ENCODE measurements around the gene XCL1. TPM values are rescaled to one million over a fixed set of nuclear protein-coding genes. Genes with fewer than 3 reads are reported as not detected.
"Not testable (repeated sequence)": the region's sequence is repeated elsewhere in the genome, so short reads cannot be mapped to it uniquely, and the experiment has no call there.

Gene XCL1
- total RNA-seq, 2 experiments from 2014 or later = not detected

GRCh38 chr1:168595403-168595802, 19.0 kb downstream of the XCL1 start:
- H3K4me1 Mint-ChIP-seq (ENCODE audit: low read depth); H3K4me3 Mint-ChIP-seq; intact Hi-C loops (cut with micrococcal nuclease); DNase-seq; H3K36me3 Mint-ChIP-seq (ENCODE audit: low read depth); CTCF ChIA-PET; H3K27ac Mint-ChIP-seq; H3K9me3 Mint-ChIP-seq; H3K27me3 Mint-ChIP-seq (ENCODE audit: low read depth): not testable (repeated sequence)

- Mint-ChIP-seq H3K27me3 (ENCODE audit: low read depth) (peaks cover 5% of the 10 kb centered on the region), H3K27ac (no peak overlapping the region), H3K4me1 (ENCODE audit: low read depth) (no peaks in the 10 kb centered on the region), H3K9me3 (no peaks in the 10 kb centered on the region), H3K4me3 (no peak overlapping the region), H3K36me3 (ENCODE audit: low read depth) (no peaks in the 10 kb centered on the region)
- no peak for DNase-seq
- intact Hi-C loops (cut with micrococcal nuclease) = no loop called here
- CTCF ChIA-PET = no interaction called here
These were observed 21.7 kb downstream of the XCL1 start for GRCh38 chr1:168598125-168598524.

- Mint-ChIP-seq H3K9me3 (no peaks in the 10 kb centered on the region), H3K27me3 (ENCODE audit: low read depth) (peaks cover 5% of the 10 kb centered on the region), H3K27ac (no peak overlapping the region), H3K36me3 (ENCODE audit: low read depth) (no peaks in the 10 kb centered on the region), H3K4me3 (no peak overlapping the region), H3K4me1 (ENCODE audit: low read depth) (no peaks in the 10 kb centered on the region)
- CTCF ChIA-PET = interaction anchor here (2.2 kb wide), 1 partner anchor 256 kb away, joined by 11 read pairs; no protein-coding TSS in a partner anchor
- intact Hi-C loops (cut with micrococcal nuclease) = no loop called here
- DNase-seq = no peak
These were observed 22.5 kb downstream of the XCL1 start for GRCh38 chr1:168598892-168599291.

DNA sequence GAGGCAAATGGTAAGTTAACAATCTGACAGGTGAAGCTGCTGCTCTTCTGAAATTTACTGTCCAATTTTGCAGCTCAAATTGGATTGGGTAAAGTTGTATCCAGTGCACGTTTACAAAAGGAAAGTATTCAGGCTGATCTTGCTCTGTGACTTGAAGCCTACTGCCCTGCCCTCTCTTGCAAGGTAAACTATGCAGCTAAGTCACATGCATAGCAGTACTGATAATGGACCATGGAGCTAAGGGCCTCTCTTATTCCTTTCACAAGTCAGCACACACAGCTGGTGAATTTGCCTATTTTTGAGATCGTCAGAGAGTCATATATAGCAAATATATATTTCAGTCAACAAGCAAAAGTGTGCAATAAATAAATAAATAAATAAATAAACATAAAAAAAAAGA, 23.2 kb downstream of the XCL1 start:
- H3K4me3 Mint-ChIP-seq = no peak overlapping the region
- intact Hi-C loops (cut with micrococcal nuclease) = loop anchor here (5.0 to 10.0 kb wide), 3 partner anchors 38 to 1113 kb away; partner anchors contain the start of gene SELL
- no peaks in the 10 kb centered on the region for H3K9me3 Mint-ChIP-seq
- CTCF ChIA-PET = interaction anchor here (0.7 to 2.2 kb wide), 3 partner anchors 257 to 508 kb away, joined by 3 to 11 read pairs (median 5); no protein-coding TSS in a partner anchor
- no peaks in the 10 kb centered on the region for H3K4me1 Mint-ChIP-seq (ENCODE audit: low read depth)
- no peak overlapping the region for H3K27ac Mint-ChIP-seq
- H3K27me3 Mint-ChIP-seq (ENCODE audit: low read depth) = peaks cover 5% of the 10 kb centered on the region
- DNase-seq = no peak
- no peaks in the 10 kb centered on the region for H3K36me3 Mint-ChIP-seq (ENCODE audit: low read depth)

DNA sequence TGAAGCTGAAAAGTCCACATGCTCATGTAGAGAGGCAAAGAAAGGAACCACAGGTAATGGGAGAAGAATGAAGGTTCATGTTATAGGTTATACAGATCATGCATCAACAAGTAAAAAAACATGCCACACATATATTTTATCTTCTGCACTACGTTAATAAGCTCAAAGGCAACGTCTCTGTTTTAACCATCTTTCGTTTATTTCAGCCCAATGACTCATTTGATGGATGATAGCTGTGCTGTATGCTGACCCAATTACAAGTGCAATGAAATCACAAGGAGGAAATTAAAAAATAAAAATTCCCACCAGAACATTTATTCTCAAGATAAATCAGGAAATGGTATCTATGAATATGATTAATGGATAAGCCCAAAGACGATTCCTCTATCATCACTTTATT, 24.6 kb downstream of the XCL1 start:
- Mint-ChIP-seq H3K4me3 (no peak overlapping the region), H3K9me3 (no peaks in the 10 kb centered on the region), H3K4me1 (ENCODE audit: low read depth) (no peaks in the 10 kb centered on the region), H3K27me3 (ENCODE audit: low read depth) (peaks cover 5% of the 10 kb centered on the region), H3K27ac (no peak overlapping the region), H3K36me3 (ENCODE audit: low read depth) (no peaks in the 10 kb centered on the region)
- CTCF ChIA-PET = interaction anchor here (0.5 to 2.2 kb wide), 3 partner anchors 258 to 747 kb away, joined by 3 to 11 read pairs (median 3); no protein-coding TSS in a partner anchor
- DNase-seq = no peak
- intact Hi-C loops (cut with micrococcal nuclease) = loop anchor here (5.0 to 10.0 kb wide), 3 partner anchors 36 to 1111 kb away; partner anchors contain the start of gene SELL

GRCh38 chr1:168603501-168604110, 27.2 kb downstream of the XCL1 start:
- Mint-ChIP-seq H3K27ac (no peak overlapping the region), H3K27me3 (ENCODE audit: low read depth) (peaks cover 3% of the 10 kb centered on the region), H3K4me3 (no peak overlapping the region), H3K9me3 (no peaks in the 10 kb centered on the region), H3K4me1 (ENCODE audit: low read depth) (no peaks in the 10 kb centered on the region), H3K36me3 (ENCODE audit: low read depth) (no peaks in the 10 kb centered on the region)
- intact Hi-C loops (cut with micrococcal nuclease) = loop anchor here (1.0 to 10.0 kb wide), 7 partner anchors 34 to 1109 kb away; partner anchors contain the start of gene SELL
- peak; percentile 84 for DNase-seq
- CTCF ChIA-PET = interaction anchor here (0.6 to 2.1 kb wide), 35 partner anchors 9 to 1005 kb away, joined by 3 to 31 read pairs (median 3); no protein-coding TSS in a partner anchor

DNA sequence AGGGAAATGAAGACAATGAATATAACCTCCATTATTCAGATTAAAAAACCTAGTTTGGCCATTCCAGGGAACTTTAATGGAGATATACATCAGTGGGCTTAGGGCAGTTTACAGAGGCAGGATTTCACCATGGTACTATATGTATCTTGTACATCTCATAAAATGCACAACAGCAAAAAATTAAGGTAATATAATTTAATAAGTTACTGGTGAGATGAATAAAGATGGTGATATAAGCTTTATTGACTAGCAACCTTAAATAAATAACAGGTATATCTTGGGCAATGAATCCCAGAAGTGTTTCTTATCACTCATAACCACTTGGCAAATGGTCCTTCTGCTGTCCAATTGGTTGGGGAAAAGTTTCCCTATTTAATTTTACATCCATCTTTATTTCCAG, 29.0 kb downstream of the XCL1 start:
- intact Hi-C loops (cut with micrococcal nuclease) = loop anchor here (10.0 kb wide), 1 partner anchor 261 kb away; no protein-coding TSS in a partner anchor
- H3K4me1 Mint-ChIP-seq (ENCODE audit: low read depth) = no peaks in the 10 kb centered on the region
- no peak for DNase-seq
- no peak overlapping the region for H3K27ac Mint-ChIP-seq
- H3K4me3 Mint-ChIP-seq = no peak overlapping the region
- no peaks in the 10 kb centered on the region for H3K9me3 Mint-ChIP-seq
- no peaks in the 10 kb centered on the region for H3K36me3 Mint-ChIP-seq (ENCODE audit: low read depth)
- CTCF ChIA-PET = no interaction called here
- H3K27me3 Mint-ChIP-seq (ENCODE audit: low read depth) = no peaks in the 10 kb centered on the region

GRCh38 chr1:168606096-168606495, 29.7 kb downstream of the XCL1 start:
- intact Hi-C loops (cut with micrococcal nuclease) = loop anchor here (10.0 kb wide), 1 partner anchor 261 kb away; no protein-coding TSS in a partner anchor

GRCh38 chr1:168607872-168608428, 31.5 kb downstream of the XCL1 start:
- intact Hi-C loops (cut with micrococcal nuclease) = loop anchor here (10.0 kb wide), 1 partner anchor 263 kb away; no protein-coding TSS in a partner anchor
- H3K27ac Mint-ChIP-seq = no peak overlapping the region
- no peaks in the 10 kb centered on the region for H3K4me1 Mint-ChIP-seq (ENCODE audit: low read depth)
- no peak for DNase-seq
- CTCF ChIA-PET = interaction anchor here (0.8 to 1.0 kb wide), 2 partner anchors 169 to 741 kb away, joined by 3 read pairs; no protein-coding TSS in a partner anchor
- no peaks in the 10 kb centered on the region for H3K36me3 Mint-ChIP-seq (ENCODE audit: low read depth)
- H3K4me3 Mint-ChIP-seq = no peak overlapping the region
- no peaks in the 10 kb centered on the region for H3K9me3 Mint-ChIP-seq
- no peaks in the 10 kb centered on the region for H3K27me3 Mint-ChIP-seq (ENCODE audit: low read depth)

More at GRCh38 chr1:168606096-168606495, 29.7 kb downstream of the XCL1 start:
- Mint-ChIP-seq H3K4me3 (no peak overlapping the region), H3K36me3 (ENCODE audit: low read depth) (no peaks in the 10 kb centered on the region), H3K9me3 (no peaks in the 10 kb centered on the region), H3K4me1 (ENCODE audit: low read depth) (no peaks in the 10 kb centered on the region), H3K27ac (no peak overlapping the region), H3K27me3 (ENCODE audit: low read depth) (no peaks in the 10 kb centered on the region)
- no peak for DNase-seq
- CTCF ChIA-PET = no interaction called here

GRCh38 chr1:168608796-168609715, 32.7 kb downstream of the XCL1 start:
- CTCF ChIA-PET = no interaction called here
- intact Hi-C loops (cut with micrococcal nuclease) = loop anchor here (10.0 kb wide), 1 partner anchor 264 kb away; no protein-coding TSS in a partner anchor

DNA sequence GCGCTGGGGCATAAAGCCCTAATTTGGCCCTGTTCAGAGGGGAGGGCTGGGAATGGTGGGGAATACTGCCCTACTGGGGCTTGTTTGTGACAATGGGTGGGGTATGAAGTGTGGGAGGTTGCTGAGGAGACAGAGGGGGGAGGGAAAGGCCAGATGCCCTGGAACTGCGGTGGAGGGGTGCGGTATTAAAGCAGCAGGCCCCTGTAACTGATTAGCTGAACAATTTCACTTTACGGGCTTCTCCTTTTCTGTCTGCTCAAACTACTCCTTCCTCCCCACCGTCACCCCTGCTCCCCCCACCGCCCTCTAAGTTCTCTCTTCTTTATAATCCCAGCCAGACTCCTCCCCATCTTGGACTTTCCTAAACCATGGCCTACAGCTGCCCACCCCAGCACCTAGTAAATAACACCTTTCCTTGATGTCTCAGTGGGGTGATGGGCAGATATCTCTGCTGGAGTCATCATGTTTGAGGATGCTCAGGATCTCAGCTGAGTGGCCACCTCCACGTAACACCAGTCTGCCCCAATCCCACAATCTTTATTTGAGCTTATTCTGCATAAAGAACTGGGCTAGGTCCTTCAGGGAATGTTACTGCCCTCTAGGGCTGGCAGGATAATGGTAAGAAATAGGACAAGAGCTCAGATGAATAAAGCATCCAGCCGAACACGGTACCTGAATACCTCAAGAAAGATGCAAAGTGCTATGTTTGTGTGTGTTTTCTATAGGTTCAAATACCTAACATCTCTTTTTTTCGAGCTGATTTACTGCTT, 33.5 kb downstream of the XCL1 start:
- no peaks in the 10 kb centered on the region for H3K27me3 Mint-ChIP-seq (ENCODE audit: low read depth)
- no peak for DNase-seq
- no peak overlapping the region for H3K27ac Mint-ChIP-seq
- H3K4me1 Mint-ChIP-seq (ENCODE audit: low read depth) = no peaks in the 10 kb centered on the region
- no peak overlapping the region for H3K4me3 Mint-ChIP-seq
- intact Hi-C loops (cut with micrococcal nuclease) = loop anchor here (10.0 kb wide), 1 partner anchor 265 kb away; no protein-coding TSS in a partner anchor
- H3K9me3 Mint-ChIP-seq = no peaks in the 10 kb centered on the region
- CTCF ChIA-PET = interaction anchor here (0.8 kb wide), 1 partner anchor 738 kb away, joined by 3 read pairs; no protein-coding TSS in a partner anchor
- no peaks in the 10 kb centered on the region for H3K36me3 Mint-ChIP-seq (ENCODE audit: low read depth)

More at GRCh38 chr1:168608796-168609715, 32.7 kb downstream of the XCL1 start:
- no peak for DNase-seq
- H3K4me3 Mint-ChIP-seq = no peak overlapping the region
- no peaks in the 10 kb centered on the region for H3K4me1 Mint-ChIP-seq (ENCODE audit: low read depth)
- no peak overlapping the region for H3K27ac Mint-ChIP-seq
- H3K27me3 Mint-ChIP-seq (ENCODE audit: low read depth) = no peaks in the 10 kb centered on the region
- no peaks in the 10 kb centered on the region for H3K36me3 Mint-ChIP-seq (ENCODE audit: low read depth)
- H3K9me3 Mint-ChIP-seq = no peaks in the 10 kb centered on the region

Data from activated naive CD4-positive, alpha-beta T cell treated with anti-CD3 and anti-CD28 coated beads for 36 hours (primary cell).